ENCODE measurements around the gene SLC6A12. TPM values are rescaled to one million over a fixed set of nuclear protein-coding genes. Genes with fewer than 3 reads are reported as not detected.
"Not testable (repeated sequence)": the region's sequence is repeated elsewhere in the genome, so short reads cannot be mapped to it uniquely, and the experiment has no call there.

Gene SLC6A12
- total RNA-seq, 6 experiments from 2014 or later: not detected

DNA sequence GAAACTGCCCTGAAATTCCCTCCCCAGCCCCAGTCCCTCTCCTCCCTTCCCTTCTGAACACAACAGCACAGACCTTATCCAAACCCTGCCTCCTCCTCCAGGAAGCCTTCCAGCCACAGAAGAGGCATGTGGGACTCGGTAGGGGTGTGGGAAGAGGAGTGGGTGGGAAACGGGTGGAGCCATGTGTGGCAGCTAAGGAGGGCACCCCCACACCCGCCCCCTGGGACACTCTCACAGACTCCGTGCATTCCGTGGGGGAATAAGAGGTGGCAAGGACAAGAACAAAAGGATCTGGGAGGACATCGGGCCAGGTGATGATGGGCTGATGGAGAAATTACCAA is 24.4 kb downstream of the SLC6A12 start:
- Mint-ChIP-seq H3K9me3 (no peaks in the 10 kb centered on the region), H3K36me3 (ENCODE audit: low read depth) (no peaks in the 10 kb centered on the region), H3K27me3 (ENCODE audit: insufficient read depth) (peaks cover 18% of the 10 kb centered on the region), H3K27ac (no peak overlapping the region), H3K4me3 (peak overlapping the region; percentile 86; the same call in 1 of the 2 replicates), H3K4me1 (ENCODE audit: low read depth) (no peaks in the 10 kb centered on the region)
- TF ChIP-seq, protein P1, sequence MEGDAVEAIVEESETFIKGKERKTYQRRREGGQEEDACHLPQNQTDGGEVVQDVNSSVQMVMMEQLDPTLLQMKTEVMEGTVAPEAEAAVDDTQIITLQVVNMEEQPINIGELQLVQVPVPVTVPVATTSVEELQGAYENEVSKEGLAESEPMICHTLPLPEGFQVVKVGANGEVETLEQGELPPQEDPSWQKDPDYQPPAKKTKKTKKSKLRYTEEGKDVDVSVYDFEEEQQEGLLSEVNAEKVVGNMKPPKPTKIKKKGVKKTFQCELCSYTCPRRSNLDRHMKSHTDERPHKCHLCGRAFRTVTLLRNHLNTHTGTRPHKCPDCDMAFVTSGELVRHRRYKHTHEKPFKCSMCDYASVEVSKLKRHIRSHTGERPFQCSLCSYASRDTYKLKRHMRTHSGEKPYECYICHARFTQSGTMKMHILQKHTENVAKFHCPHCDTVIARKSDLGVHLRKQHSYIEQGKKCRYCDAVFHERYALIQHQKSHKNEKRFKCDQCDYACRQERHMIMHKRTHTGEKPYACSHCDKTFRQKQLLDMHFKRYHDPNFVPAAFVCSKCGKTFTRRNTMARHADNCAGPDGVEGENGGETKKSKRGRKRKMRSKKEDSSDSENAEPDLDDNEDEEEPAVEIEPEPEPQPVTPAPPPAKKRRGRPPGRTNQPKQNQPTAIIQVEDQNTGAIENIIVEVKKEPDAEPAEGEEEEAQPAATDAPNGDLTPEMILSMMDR (IDR thresholded peaks at IDR 0.05): no peak
- DNase-seq: no peak

DNA sequence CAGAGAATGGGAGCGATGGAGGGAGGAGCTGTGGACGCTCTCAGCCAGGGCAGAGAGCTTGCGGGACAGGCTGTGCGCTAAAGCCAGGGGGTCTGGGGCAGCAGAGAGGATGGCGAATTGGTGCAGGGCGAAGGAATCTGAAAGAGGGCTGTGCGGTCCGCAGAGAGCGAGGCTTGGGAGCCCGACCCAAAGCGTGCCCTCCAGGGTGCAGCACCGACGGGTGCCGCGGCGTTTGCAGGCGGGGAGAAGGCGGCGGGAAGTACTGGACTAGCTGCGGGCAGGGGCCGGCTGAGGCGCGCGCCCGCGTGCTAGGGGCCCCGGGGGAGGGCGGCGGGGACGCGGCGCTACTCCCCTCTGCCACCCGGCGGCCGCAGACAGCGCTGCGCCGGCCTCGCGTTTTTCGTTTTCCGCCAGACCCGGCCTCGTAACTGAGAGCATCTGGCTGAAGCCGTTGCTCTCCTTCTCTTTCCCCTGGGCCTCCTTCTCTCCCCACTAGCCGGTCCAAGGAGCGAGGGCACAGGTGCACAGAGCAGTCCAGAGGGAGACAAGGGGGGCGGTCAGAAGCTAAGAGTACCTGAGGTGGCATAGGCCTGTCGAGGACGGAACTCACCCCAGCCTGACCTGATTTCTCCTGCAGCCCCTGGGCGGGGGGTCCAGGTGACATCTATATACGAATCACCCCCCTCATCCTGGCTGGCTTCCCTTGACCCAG is 24.9 kb downstream of the SLC6A12 start:
- Mint-ChIP-seq H3K36me3 (ENCODE audit: low read depth) (no peaks in the 10 kb centered on the region), H3K9me3 (no peaks in the 10 kb centered on the region), H3K27ac (no peak overlapping the region), H3K4me3 (peak overlapping the region; percentile 86), H3K27me3 (ENCODE audit: insufficient read depth) (peaks cover 18% of the 10 kb centered on the region), H3K4me1 (ENCODE audit: low read depth) (no peaks in the 10 kb centered on the region)
- peak; percentile 17 for DNase-seq
- TF ChIP-seq, protein P1 (IDR thresholded peaks at IDR 0.05): peak; percentile 85

DNA sequence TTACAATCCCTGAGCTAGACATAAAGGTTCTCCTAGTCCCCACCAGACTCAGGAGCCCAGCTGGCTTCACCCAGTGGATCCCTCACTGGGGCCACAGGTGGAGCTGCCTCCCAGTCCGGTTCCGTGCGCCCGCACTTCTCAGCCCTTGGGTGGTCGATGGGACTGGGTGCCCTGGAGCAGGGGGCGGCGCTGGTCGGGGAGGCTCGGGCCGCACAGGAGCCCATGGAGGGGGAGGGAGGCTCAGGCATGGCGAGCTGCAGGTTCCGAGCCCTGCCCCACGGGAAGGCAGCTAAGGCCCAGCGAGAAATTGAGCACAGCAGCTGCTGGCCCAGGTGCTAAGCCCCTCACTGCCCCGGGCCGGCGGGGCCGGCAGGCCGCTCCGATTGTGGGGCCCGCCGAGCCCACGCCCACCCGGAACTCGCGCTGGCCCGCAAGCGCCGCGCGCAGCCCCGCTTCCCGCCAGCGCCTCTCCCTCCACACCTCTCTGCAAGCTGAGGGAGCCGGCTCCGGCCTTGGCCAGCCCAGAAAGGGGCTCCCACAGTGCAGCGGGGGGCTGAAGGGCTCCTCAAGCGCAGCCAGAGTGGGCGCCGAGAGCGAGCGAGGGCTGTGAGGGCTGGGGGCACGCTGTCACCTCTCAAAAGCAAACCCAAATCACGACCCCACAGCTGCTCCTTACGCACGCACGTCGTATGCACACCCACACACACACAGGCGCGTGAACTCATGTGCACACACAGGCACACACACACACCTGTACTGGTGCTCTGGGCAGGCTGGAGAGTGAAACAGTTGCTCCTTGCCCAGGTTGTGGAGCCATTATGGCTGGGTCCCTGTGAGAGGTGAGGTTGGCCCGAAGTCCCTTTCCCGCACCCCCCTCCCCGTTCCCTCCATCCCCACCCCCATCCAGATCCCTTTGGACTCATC is 25.7 kb downstream of the SLC6A12 start:
- not testable (repeated sequence) for H3K4me1 Mint-ChIP-seq (ENCODE audit: low read depth); H3K9me3 Mint-ChIP-seq; H3K36me3 Mint-ChIP-seq (ENCODE audit: low read depth); DNase-seq; H3K27ac Mint-ChIP-seq
- Mint-ChIP-seq H3K4me3 (peak overlapping the region; percentile 86), H3K27me3 (ENCODE audit: insufficient read depth) (peaks cover 18% of the 10 kb centered on the region)

DNA sequence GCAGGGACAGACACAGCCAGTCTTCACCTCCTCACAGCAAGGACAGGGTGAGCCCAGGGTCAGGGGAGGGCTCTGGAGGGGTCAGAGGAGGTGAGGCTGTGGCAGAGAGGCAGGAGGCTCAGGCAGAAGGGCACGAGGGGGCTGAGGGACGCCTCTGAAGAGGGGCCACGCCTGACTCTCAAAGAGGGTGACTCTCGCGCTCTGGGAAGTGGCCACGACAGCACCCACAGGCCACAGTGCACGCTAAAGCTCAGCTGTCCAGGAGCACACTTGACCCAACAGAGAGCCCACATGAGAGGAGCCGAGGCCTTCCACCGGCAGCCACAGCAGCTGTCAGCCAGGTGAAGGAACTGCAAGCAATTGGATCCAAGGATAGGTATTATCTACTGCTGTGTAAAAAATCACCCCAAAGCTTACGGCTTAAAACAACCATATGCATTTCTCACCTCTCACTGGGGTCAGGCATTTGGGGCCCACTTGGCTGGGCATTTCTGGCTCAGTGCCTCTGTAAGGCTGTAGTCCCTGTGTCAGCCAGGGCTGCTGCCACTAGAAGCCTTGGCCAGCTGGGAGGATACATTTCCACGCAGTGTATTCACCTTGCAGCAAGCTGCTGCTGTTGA is 27.8 kb downstream of the SLC6A12 start:
- Mint-ChIP-seq H3K27ac (no peak overlapping the region), H3K9me3 (no peaks in the 10 kb centered on the region), H3K27me3 (ENCODE audit: insufficient read depth) (peaks cover 11% of the 10 kb centered on the region), H3K4me1 (ENCODE audit: low read depth) (peaks cover 25% of the 10 kb centered on the region), H3K4me3 (no peak overlapping the region), H3K36me3 (ENCODE audit: low read depth) (no peaks in the 10 kb centered on the region)
- no peak for DNase-seq
- TF ChIP-seq, protein P1 (IDR thresholded peaks at IDR 0.05): no peak

DNA sequence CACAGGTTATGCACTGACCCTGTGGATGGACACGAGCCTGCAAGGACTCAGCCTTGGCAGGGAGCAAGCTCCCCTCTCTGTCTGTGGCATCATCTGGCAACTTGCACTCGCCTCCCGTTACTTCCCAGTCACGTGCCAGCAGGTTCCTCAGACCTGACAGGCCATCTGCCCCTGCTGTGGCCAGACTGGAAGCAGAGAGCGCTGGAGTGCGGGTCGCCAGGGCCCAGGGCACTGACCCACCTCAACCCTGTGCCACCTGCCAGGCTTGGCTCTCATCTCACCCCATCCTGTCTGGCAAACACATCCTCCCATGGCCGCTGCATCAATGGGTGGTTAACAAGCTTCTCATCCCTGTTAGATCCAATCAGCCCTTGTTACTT is 28.4 kb downstream of the SLC6A12 start:
- TF ChIP-seq, protein P1 (IDR thresholded peaks at IDR 0.05): no peak
- no peaks in the 10 kb centered on the region for H3K9me3 Mint-ChIP-seq
- no peak for DNase-seq
- H3K36me3 Mint-ChIP-seq (ENCODE audit: low read depth): no peaks in the 10 kb centered on the region
- peaks cover 8% of the 10 kb centered on the region for H3K27me3 Mint-ChIP-seq (ENCODE audit: insufficient read depth)
- no peak overlapping the region for H3K4me3 Mint-ChIP-seq
- no peak overlapping the region for H3K27ac Mint-ChIP-seq
- peaks cover 26% of the 10 kb centered on the region for H3K4me1 Mint-ChIP-seq (ENCODE audit: low read depth)

Data from HFFc6 (cell line).